ENCODE results near the gene SDF4.

- TF ChIP-seq CTCF (IDR thresholded peaks at IDR 0.05; ENCODE audit: low read depth, low read length) (no peak), EZH2phosphoT487 (IDR thresholded peaks at IDR 0.05; ENCODE audit: low read depth) (no peak)
These were observed 50.5 kb downstream of the SDF4 start for GRCh38 chr1:1181129-1181937.

Data from OCI-LY3 (cell line).